CD14-positive monocyte (primary cell): ENCODE measurements around the gene TJP2. TPM values are rescaled to one million over a fixed set of nuclear protein-coding genes. Genes with fewer than 3 reads are reported as not detected.

ENCODE experiments used
- DNase-seq, 3 donors: peaks; one replicate each; pipeline ENCODE4 v3.0.0-alpha.2; 2011 to 2022
- H2AFZ ChIP-seq: 2 replicates; pipeline ENCODE4 v1.6.0; 2012; ENCODE audit warnings: mild to moderate bottlenecking, low read depth, low read length, inconsistent platforms; ENCODE audit not compliant: insufficient read depth, poor library complexity, severe bottlenecking
- H3K27ac ChIP-seq, 2 donors: 1 replicate in 1 of 2; 2 replicates in 1 of 2; pipeline ENCODE4 v1.5.1; 2012 to 2013; ENCODE audit warnings: low read length in 2 of 2, control low read depth in 1 of 2, inconsistent platforms in 1 of 2, low read depth in 1 of 2, mild to moderate bottlenecking in 1 of 2
- H3K27me3 ChIP-seq, 2 donors: one replicate each; pipeline versions ENCODE4 v1.6.0 to v1.6.1; 2011 to 2013; ENCODE audit warnings: low read length in 2 of 2; ENCODE audit not compliant: control insufficient read depth in 2 of 2, insufficient read depth in 2 of 2
- H3K36me3 ChIP-seq, 2 donors: replicated peaks in 1 of 2; 1 replicate in 1 of 2; 2 replicates in 1 of 2; pipeline versions ENCODE4 v1.5.1 to v1.6.1; 2012 to 2013; ENCODE audit warnings: low read length in 2 of 2, control low read depth in 1 of 2, inconsistent platforms in 1 of 2, mild to moderate bottlenecking in 1 of 2; ENCODE audit not compliant: insufficient read depth in 2 of 2, control insufficient read depth in 1 of 2
- H3K4me1 ChIP-seq, 2 donors: 1 replicate in 1 of 2; 2 replicates in 1 of 2; pipeline versions ENCODE4 v1.5.1 to v1.6.1; 2012 to 2013; ENCODE audit warnings: low read length in 2 of 2, control low read depth in 1 of 2, inconsistent platforms in 1 of 2, mild to moderate bottlenecking in 1 of 2, moderate library complexity in 1 of 2; ENCODE audit not compliant: insufficient read depth in 2 of 2, control insufficient read depth in 1 of 2
- H3K4me2 ChIP-seq: replicated peaks from 2 replicates; pipeline ENCODE3; 2012; ENCODE audit warnings: low read length, moderate library complexity, mild to moderate bottlenecking; ENCODE audit not compliant: poor library complexity, severe bottlenecking; ENCODE audit errors: extremely low read depth
- H3K4me3 ChIP-seq, 3 experiments: fragments of 200-600 bp in 1 of 3; sonication (generic) in 1 of 3; replicated peaks in 1 of 3; 1 replicate in 2 of 3; 2 replicates in 1 of 3; pipeline ENCODE4 v1.5.1; 2011 to 2013; ENCODE audit warnings: low read length in 3 of 3, mild to moderate bottlenecking in 3 of 3, control low read depth in 2 of 3, low read depth in 2 of 3, inconsistent platforms in 1 of 3, moderate library complexity in 1 of 3
- H3K79me2 ChIP-seq: 2 replicates; pipeline ENCODE4 v1.6.0; 2012; ENCODE audit warnings: mild to moderate bottlenecking, control low read depth, inconsistent platforms, low read length, moderate library complexity; ENCODE audit not compliant: insufficient read depth
- H3K9ac ChIP-seq: 2 replicates; pipeline ENCODE4 v1.6.0; 2017; ENCODE audit warnings: low read length, mild to moderate bottlenecking; ENCODE audit not compliant: insufficient read depth, poor library complexity, severe bottlenecking
- H3K9me3 ChIP-seq, 2 donors: replicated peaks in 1 of 2; 1 replicate in 1 of 2; 2 replicates in 1 of 2; pipeline versions ENCODE4 v1.5.1 to v1.6.1; 2012 to 2013; ENCODE audit warnings: low read length in 2 of 2, control low read depth in 1 of 2; ENCODE audit not compliant: control insufficient read depth in 1 of 2, insufficient read depth in 1 of 2
- H4K20me1 ChIP-seq: 2 replicates; pipeline ENCODE4 v1.6.0; 2012; ENCODE audit warnings: mild to moderate bottlenecking, low read length, control low read depth, moderate library complexity; ENCODE audit not compliant: insufficient read depth
- H3K27ac Mint-ChIP-seq, 7 donors: one replicate each; pipeline ENCODE4 v1.8.0; 2020; ENCODE audit warnings: mild to moderate bottlenecking in 7 of 7, mixed read lengths in 7 of 7, moderate library complexity in 6 of 7, inconsistent platforms in 2 of 7
- H3K27me3 Mint-ChIP-seq, 3 donors: one replicate each; pipeline ENCODE4 v1.8.0; 2021 to 2022; ENCODE audit warnings: low read depth in 3 of 3, mild to moderate bottlenecking in 3 of 3, mixed read lengths in 3 of 3, moderate library complexity in 3 of 3, inconsistent platforms in 1 of 3
- H3K36me3 Mint-ChIP-seq, 2 donors: one replicate each; pipeline ENCODE4 v1.8.0; 2020; ENCODE audit warnings: mixed read lengths in 2 of 2, inconsistent platforms in 1 of 2, mild to moderate bottlenecking in 1 of 2
- H3K4me1 Mint-ChIP-seq: one replicate; pipeline ENCODE4 v1.8.0; 2020; ENCODE audit warnings: mild to moderate bottlenecking, mixed read lengths
- H3K4me3 Mint-ChIP-seq, 2 donors: one replicate each; pipeline ENCODE4 v1.8.0; 2020; ENCODE audit warnings: mild to moderate bottlenecking in 2 of 2, mixed read lengths in 2 of 2, moderate library complexity in 1 of 2
- H3K9me3 Mint-ChIP-seq, 7 donors: one replicate each; pipeline ENCODE4 v1.8.0; 2020 to 2022; ENCODE audit warnings: mixed read lengths in 7 of 7, mild to moderate bottlenecking in 6 of 7, moderate library complexity in 6 of 7, inconsistent platforms in 2 of 7
- WGBS: methylation state at CpG from one replicate; pipeline ENCODE4 v1.1.5; 2013; ENCODE audit warnings: missing lambda C conversion rate; ENCODE audit not compliant: insufficient coverage; 5-methylcytosine and 5-hydroxymethylcytosine counted together
- intact Hi-C, 2 donors: fragments of 100-400 bp; cut with micrococcal nuclease; formaldehyde crosslinking; loops; one replicate each; pipeline versions ENCODE4 v1.15.0 to v1.15.1; 2023
- polyA plus RNA-seq, 3 donors: library from polyadenylated mRNA; depleted of rRNA in 1 of 3; unstranded in 2 of 3; stranded (reverse) in 1 of 3; fragments of 300-500 nt in 2 of 3; fragments of >200 nt in 1 of 3; fragmentation: Illumina TruSeq in 2 of 3; gene quantifications; 1 replicate in 2 of 3; 2 replicates in 1 of 3; pipeline ENCODE4 v1.2.3, GENCODE V29; 2012 to 2021
- TF ChIP-seq, protein P1 (sequence below): fragments of 200-600 bp; IDR thresholded peaks from one replicate; pipeline ENCODE4 v1.8.0; 2022; ENCODE audit warnings: antibody characterized with exemption, mild to moderate bottlenecking

TJP2 gene
- polyA plus RNA-seq, 3 donors, result 8.0 to 17.8 (median 13.8) TPM

DNA sequence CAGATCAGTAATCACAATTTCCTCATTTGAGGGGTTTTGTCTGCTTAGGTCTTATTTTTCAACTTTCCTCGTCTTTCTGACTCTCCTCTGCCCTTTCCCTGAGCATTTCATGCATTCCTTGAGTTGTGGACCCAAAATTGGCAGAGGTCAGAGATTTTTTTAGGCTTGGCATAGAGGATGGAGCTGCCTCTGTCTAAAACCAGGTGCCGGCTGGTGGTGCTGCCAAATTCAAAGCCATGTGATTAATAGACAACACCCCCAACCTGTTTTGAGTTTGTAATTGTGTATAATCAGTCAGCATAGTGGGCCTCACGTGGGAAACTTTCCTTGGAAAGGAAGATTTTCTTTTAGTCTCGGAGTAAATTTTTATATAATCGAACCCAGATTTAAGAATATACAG is 39.6 kb downstream of the TJP2 start:
- intact Hi-C loops, result no loop called here
- no peaks in the 10 kb centered on the region for H3K4me1 Mint-ChIP-seq
- H3K36me3 Mint-ChIP-seq, result peaks cover 20 to 25% of the 10 kb centered on the region in 2 donors

DNA sequence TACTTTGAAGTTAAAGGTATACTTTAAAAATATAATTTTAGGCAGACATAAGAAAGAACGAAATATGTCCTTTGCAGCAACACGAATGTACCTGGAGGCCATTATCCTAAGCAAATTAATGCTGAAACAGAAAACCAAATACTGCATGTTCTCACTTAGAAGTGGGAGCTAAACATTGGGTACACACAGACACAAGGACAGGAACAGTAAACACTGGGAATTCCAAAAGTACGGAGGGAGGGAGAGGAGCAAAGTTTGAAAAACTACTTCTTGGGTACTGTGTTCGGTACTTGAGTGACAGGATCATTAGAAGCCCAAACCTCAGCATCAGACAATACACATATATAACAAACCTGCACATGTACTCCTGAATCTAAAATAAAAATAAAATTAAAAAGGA is 40.9 kb downstream of the TJP2 start:
- H3K4me1 ChIP-seq, result no peaks in the 10 kb centered on the region
- no peak overlapping the region for H3K4me3 ChIP-seq
- no peak overlapping the region for H3K4me3 Mint-ChIP-seq
- no peak for DNase-seq
- peaks cover 14 to 35% of the 10 kb centered on the region in 2 donors for H3K36me3 ChIP-seq
- H3K27ac Mint-ChIP-seq, result no peak overlapping the region
- no peaks in the 10 kb centered on the region for H3K27me3 ChIP-seq
- H3K27me3 Mint-ChIP-seq, result peaks cover 0 to 1% (median 0%) of the 10 kb centered on the region in 3 donors
- H3K4me1 Mint-ChIP-seq, result no peaks in the 10 kb centered on the region
- peaks cover 23 to 35% of the 10 kb centered on the region in 2 donors for H3K36me3 Mint-ChIP-seq
- H4K20me1 ChIP-seq, result no peaks in the 10 kb centered on the region
- no peaks in the 10 kb centered on the region for H3K9me3 Mint-ChIP-seq
- no peak overlapping the region for H2AFZ ChIP-seq
- H3K27ac ChIP-seq, result no peak overlapping the region
- intact Hi-C loops, result no loop called here
- no peak overlapping the region for H3K9ac ChIP-seq
- no peaks in the 10 kb centered on the region for H3K9me3 ChIP-seq
- WGBS, result no CpG with 5 or more reads among the region's 4 CpGs
- H3K79me2 ChIP-seq, result no peaks in the 10 kb centered on the region
- TF ChIP-seq, protein P1, sequence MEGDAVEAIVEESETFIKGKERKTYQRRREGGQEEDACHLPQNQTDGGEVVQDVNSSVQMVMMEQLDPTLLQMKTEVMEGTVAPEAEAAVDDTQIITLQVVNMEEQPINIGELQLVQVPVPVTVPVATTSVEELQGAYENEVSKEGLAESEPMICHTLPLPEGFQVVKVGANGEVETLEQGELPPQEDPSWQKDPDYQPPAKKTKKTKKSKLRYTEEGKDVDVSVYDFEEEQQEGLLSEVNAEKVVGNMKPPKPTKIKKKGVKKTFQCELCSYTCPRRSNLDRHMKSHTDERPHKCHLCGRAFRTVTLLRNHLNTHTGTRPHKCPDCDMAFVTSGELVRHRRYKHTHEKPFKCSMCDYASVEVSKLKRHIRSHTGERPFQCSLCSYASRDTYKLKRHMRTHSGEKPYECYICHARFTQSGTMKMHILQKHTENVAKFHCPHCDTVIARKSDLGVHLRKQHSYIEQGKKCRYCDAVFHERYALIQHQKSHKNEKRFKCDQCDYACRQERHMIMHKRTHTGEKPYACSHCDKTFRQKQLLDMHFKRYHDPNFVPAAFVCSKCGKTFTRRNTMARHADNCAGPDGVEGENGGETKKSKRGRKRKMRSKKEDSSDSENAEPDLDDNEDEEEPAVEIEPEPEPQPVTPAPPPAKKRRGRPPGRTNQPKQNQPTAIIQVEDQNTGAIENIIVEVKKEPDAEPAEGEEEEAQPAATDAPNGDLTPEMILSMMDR, result no peak
- no peak overlapping the region for H3K4me2 ChIP-seq

More for the DNA sequence above, 39.6 kb downstream of the TJP2 start:
- Histone ChIP-seq H3K4me3 (no peak overlapping the region), H3K27ac (no peak overlapping the region), H3K9me3 (no peaks in the 10 kb centered on the region), H3K4me1 (no peaks in the 10 kb centered on the region), H4K20me1 (no peaks in the 10 kb centered on the region), H3K4me2 (no peak overlapping the region), H2AFZ (no peak overlapping the region), H3K27me3 (no peaks in the 10 kb centered on the region), H3K79me2 (no peaks in the 10 kb centered on the region), H3K36me3 (peaks cover 9 to 23% of the 10 kb centered on the region in 2 donors), H3K9ac (no peak overlapping the region)
- Mint-ChIP-seq H3K27me3 (peaks cover 0 to 2% (median 1%) of the 10 kb centered on the region in 3 donors), H3K9me3 (no peaks in the 10 kb centered on the region), H3K27ac (no peak overlapping the region), H3K4me3 (no peak overlapping the region)
- TF ChIP-seq, protein P1, result no peak
- WGBS, result no CpG with 5 or more reads among the region's 5 CpGs
- DNase-seq, result no peak
